Naive thymus-derived CD8-positive, alpha-beta T cell (primary cell): ENCODE results near the gene VASH2. TPM values are rescaled to one million over a fixed set of nuclear protein-coding genes. Genes with fewer than 3 reads are reported as not detected.

Source experiments
- ATAC-seq, 2 donors: fragments of 150-1000 bp; cut with Tn5 transposase in 1 of 2; sonication (Bioruptor Pico), chemical (Tn5 transposase) in 1 of 2; 1 replicate in 1 of 2; 2 replicates in 1 of 2; pipeline ENCODE4 v1.10.0; 2021; ENCODE audit warnings: mild to moderate bottlenecking in 2 of 2, moderate library complexity in 2 of 2
- POLR2A ChIA-PET: fragments of 350-600 bp; sonication (Branson Sonifier 250); formaldehyde crosslinking; loops from one replicate; lab custom pipeline; 2021; ENCODE audit warnings: antibody characterized with exemption; lab: Charles Lee
- DNase-seq, 10 donors: peaks; one replicate each; pipeline versions ENCODE4 v3.0.0 to v3.0.0-alpha.2; 2020 to 2022
- H3K27ac Mint-ChIP-seq, 10 donors: one replicate each; pipeline ENCODE4 v1.8.0; 2020 to 2022; ENCODE audit warnings: mild to moderate bottlenecking in 10 of 10, mixed read lengths in 10 of 10, moderate library complexity in 4 of 10, inconsistent platforms in 1 of 10
- H3K27me3 Mint-ChIP-seq, 5 donors: one replicate each; pipeline ENCODE4 v1.8.0; 2021 to 2022; ENCODE audit warnings: mixed read lengths in 5 of 5
- H3K36me3 Mint-ChIP-seq, 3 donors: one replicate each; pipeline ENCODE4 v1.8.0; 2020 to 2022; ENCODE audit warnings: mixed read lengths in 3 of 3, mild to moderate bottlenecking in 2 of 3, inconsistent platforms in 1 of 3
- H3K4me1 Mint-ChIP-seq, 4 donors: one replicate each; pipeline ENCODE4 v1.8.0; 2021 to 2022; ENCODE audit warnings: mixed read lengths in 4 of 4
- H3K4me3 Mint-ChIP-seq, 10 donors: one replicate each; pipeline ENCODE4 v1.8.0; 2020 to 2022; ENCODE audit warnings: mild to moderate bottlenecking in 10 of 10, mixed read lengths in 10 of 10, moderate library complexity in 6 of 10, inconsistent platforms in 1 of 10
- H3K9me3 Mint-ChIP-seq, 9 donors: one replicate each; pipeline ENCODE4 v1.8.0; 2020 to 2022; ENCODE audit warnings: mixed read lengths in 9 of 9, mild to moderate bottlenecking in 3 of 9, inconsistent platforms in 1 of 9, moderate library complexity in 1 of 9
- polyA plus RNA-seq, 3 donors: library from polyadenylated mRNA; unstranded; fragments of 300-500 nt; fragmentation: Illumina TruSeq; gene quantifications; one replicate each; pipeline ENCODE4 v1.2.3, GENCODE V29; 2021
- total RNA-seq, 8 experiments: library from RNA in 2 of 8; stranded (reverse) in 2 of 8; gene quantifications; one replicate each; pipeline ENCODE4 v1.2.3 and lab custom pipeline; 2021 to 2026

Gene VASH2
- total and polyA plus RNA-seq, 5 experiments from 2014 or later: 0.30 to 0.68 TPM; not detected in 3

- peak overlapping the region; percentile 58 to 82 (median 78) for H3K4me3 Mint-ChIP-seq
- no peak for ATAC-seq
These were observed 995 bp downstream of the VASH2 start for GRCh38 chr1:212951126-212951946.

GRCh38 chr1:212951947-212952640 is 1.8 kb downstream of the VASH2 start:
- Mint-ChIP-seq H3K4me3 (peak overlapping the region in 8 of 10 donors; percentile 18 to 76 (median 48)), H3K36me3 (no peaks in the 10 kb centered on the region), H3K4me1 (peaks cover 3 to 13% (median 11%) of the 10 kb centered on the region in 4 donors), H3K27me3 (peaks cover 30 to 70% (median 63%) of the 10 kb centered on the region in 5 donors), H3K9me3 (peaks cover 0 to 6% (median 0%) of the 10 kb centered on the region in 9 donors), H3K27ac (peak overlapping the region in 1 of 10 donors; percentile 20)
- no peak for DNase-seq
- POLR2A ChIA-PET: no interaction called here
- no peak for ATAC-seq

More at GRCh38 chr1:212951126-212951946, 995 bp downstream of the VASH2 start:
- peaks cover 27 to 68% (median 61%) of the 10 kb centered on the region in 5 donors for H3K27me3 Mint-ChIP-seq
- H3K4me1 Mint-ChIP-seq: peaks cover 3 to 16% (median 13%) of the 10 kb centered on the region in 4 donors
- H3K36me3 Mint-ChIP-seq: no peaks in the 10 kb centered on the region
- no peak overlapping the region for H3K27ac Mint-ChIP-seq
- peaks cover 0 to 6% (median 0%) of the 10 kb centered on the region in 9 donors for H3K9me3 Mint-ChIP-seq
- POLR2A ChIA-PET: no interaction called here
- DNase-seq: no peak

GRCh38 chr1:212952641-212952976 is 2.3 kb downstream of the VASH2 start:
- Mint-ChIP-seq H3K36me3 (no peaks in the 10 kb centered on the region), H3K4me3 (peak overlapping the region in 5 of 10 donors; percentile 22 to 76 (median 37)), H3K27me3 (peaks cover 30 to 70% (median 64%) of the 10 kb centered on the region in 5 donors), H3K27ac (no peak overlapping the region), H3K9me3 (peaks cover 0 to 6% (median 0%) of the 10 kb centered on the region in 9 donors), H3K4me1 (peaks cover 3 to 13% (median 11%) of the 10 kb centered on the region in 4 donors)
- ATAC-seq (no peak), DNase-seq (no peak)
- POLR2A ChIA-PET: no interaction called here

- DNase-seq: no peak
- peaks cover 30 to 70% (median 64%) of the 10 kb centered on the region in 5 donors for H3K27me3 Mint-ChIP-seq
- POLR2A ChIA-PET: no interaction called here
These were observed 3.0 kb downstream of the VASH2 start for GRCh38 chr1:212953321-212953720.

GRCh38 chr1:212954514-212954913 is 4.2 kb downstream of the VASH2 start:
- Mint-ChIP-seq H3K27ac (no peak overlapping the region), H3K4me3 (no peak overlapping the region), H3K36me3 (no peaks in the 10 kb centered on the region), H3K9me3 (no peaks in the 10 kb centered on the region), H3K4me1 (peaks cover 3 to 13% (median 11%) of the 10 kb centered on the region in 4 donors), H3K27me3 (peaks cover 25 to 73% (median 62%) of the 10 kb centered on the region in 5 donors)
- DNase-seq (no peak), ATAC-seq (no peak)
- POLR2A ChIA-PET: no interaction called here

More at GRCh38 chr1:212953321-212953720, 3.0 kb downstream of the VASH2 start:
- H3K27ac Mint-ChIP-seq: no peak overlapping the region
- peak overlapping the region in 2 of 10 donors; percentile 9 to 15 for H3K4me3 Mint-ChIP-seq
- ATAC-seq: no peak
- H3K4me1 Mint-ChIP-seq: peaks cover 3 to 13% (median 11%) of the 10 kb centered on the region in 4 donors
- H3K36me3 Mint-ChIP-seq: no peaks in the 10 kb centered on the region
- peaks cover 0 to 6% (median 0%) of the 10 kb centered on the region in 9 donors for H3K9me3 Mint-ChIP-seq

GRCh38 chr1:212955098-212955497 is 4.8 kb downstream of the VASH2 start:
- no peak for ATAC-seq
- no peaks in the 10 kb centered on the region for H3K9me3 Mint-ChIP-seq
- no peaks in the 10 kb centered on the region for H3K36me3 Mint-ChIP-seq
- no peak overlapping the region for H3K4me3 Mint-ChIP-seq
- POLR2A ChIA-PET: no interaction called here
- H3K4me1 Mint-ChIP-seq: peaks cover 3 to 11% (median 9%) of the 10 kb centered on the region in 4 donors
- DNase-seq: no peak
- H3K27ac Mint-ChIP-seq: no peak overlapping the region
- peaks cover 24 to 67% (median 59%) of the 10 kb centered on the region in 5 donors for H3K27me3 Mint-ChIP-seq

GRCh38 chr1:212955961-212956620 is 5.8 kb downstream of the VASH2 start:
- DNase-seq (no peak), ATAC-seq (no peak)
- peaks cover 0 to 7% (median 4%) of the 10 kb centered on the region in 4 donors for H3K4me1 Mint-ChIP-seq
- H3K36me3 Mint-ChIP-seq: no peaks in the 10 kb centered on the region
- POLR2A ChIA-PET: no interaction called here
- no peak overlapping the region for H3K4me3 Mint-ChIP-seq
- H3K27me3 Mint-ChIP-seq: peaks cover 23 to 60% (median 52%) of the 10 kb centered on the region in 5 donors
- no peaks in the 10 kb centered on the region for H3K9me3 Mint-ChIP-seq
- H3K27ac Mint-ChIP-seq: no peak overlapping the region

GRCh38 chr1:212957546-212957945 is 7.2 kb downstream of the VASH2 start:
- DNase-seq: no peak
- no peaks in the 10 kb centered on the region for H3K9me3 Mint-ChIP-seq
- no peaks in the 10 kb centered on the region for H3K4me1 Mint-ChIP-seq
- H3K27me3 Mint-ChIP-seq: peaks cover 14 to 56% (median 50%) of the 10 kb centered on the region in 5 donors
- no peak overlapping the region for H3K27ac Mint-ChIP-seq
- ATAC-seq: no peak
- H3K4me3 Mint-ChIP-seq: no peak overlapping the region
- no peaks in the 10 kb centered on the region for H3K36me3 Mint-ChIP-seq
- POLR2A ChIA-PET: interaction anchor here (0.7 kb wide), 1 partner anchor 195 kb away, joined by 3 read pairs; no protein-coding TSS in a partner anchor

GRCh38 chr1:212958175-212958574 is 7.8 kb downstream of the VASH2 start:
- Mint-ChIP-seq H3K27ac (no peak overlapping the region), H3K4me3 (no peak overlapping the region), H3K27me3 (peaks cover 8 to 56% (median 44%) of the 10 kb centered on the region in 5 donors), H3K9me3 (no peaks in the 10 kb centered on the region), H3K4me1 (no peaks in the 10 kb centered on the region), H3K36me3 (no peaks in the 10 kb centered on the region)
- DNase-seq (no peak), ATAC-seq (no peak)
- POLR2A ChIA-PET: no interaction called here

GRCh38 chr1:212959266-212960220 is 9.2 kb downstream of the VASH2 start:
- peaks cover 4 to 43% (median 30%) of the 10 kb centered on the region in 5 donors for H3K27me3 Mint-ChIP-seq

GRCh38 chr1:212960932-212961331 is 10.6 kb downstream of the VASH2 start:
- H3K36me3 Mint-ChIP-seq: no peaks in the 10 kb centered on the region
- H3K27ac Mint-ChIP-seq: no peak overlapping the region
- DNase-seq: no peak
- ATAC-seq: no peak
- POLR2A ChIA-PET: no interaction called here
- peaks cover 4 to 35% (median 24%) of the 10 kb centered on the region in 5 donors for H3K27me3 Mint-ChIP-seq
- H3K4me1 Mint-ChIP-seq: no peaks in the 10 kb centered on the region
- H3K4me3 Mint-ChIP-seq: no peak overlapping the region
- no peaks in the 10 kb centered on the region for H3K9me3 Mint-ChIP-seq

More at GRCh38 chr1:212959266-212960220, 9.2 kb downstream of the VASH2 start:
- DNase-seq: no peak
- no peaks in the 10 kb centered on the region for H3K9me3 Mint-ChIP-seq
- H3K27ac Mint-ChIP-seq: no peak overlapping the region
- no peaks in the 10 kb centered on the region for H3K36me3 Mint-ChIP-seq
- ATAC-seq: no peak
- no peaks in the 10 kb centered on the region for H3K4me1 Mint-ChIP-seq
- H3K4me3 Mint-ChIP-seq: no peak overlapping the region
- POLR2A ChIA-PET: no interaction called here
